NCI-H524 (cell line): ENCODE data around the gene DUSP9.

Experiments used
- DNase-seq, 2 experiments: peaks; one replicate each; lab custom pipeline; 2025; lab: John Stamatoyannopoulos, UW

The DUSP9 gene

GRCh38 chrX:153649178-153649914 lies 2.3 kb downstream of the DUSP9 start:
- peak; percentile 42 to 86 for DNase-seq

GRCh38 chrX:153649915-153650782 lies 3.1 kb downstream of the DUSP9 start:
- DNase-seq = no peak

GRCh38 chrX:153650959-153651358 lies 4.0 kb downstream of the DUSP9 start:
- DNase-seq = no peak

- DNase-seq = peak in 1 of 2 experiments; percentile 46
These were observed 4.6 kb downstream of the DUSP9 start for GRCh38 chrX:153651540-153652079.

- no peak for DNase-seq
These were observed 6.6 kb downstream of the DUSP9 start for GRCh38 chrX:153653556-153653955.

GRCh38 chrX:153657161-153657560 lies 10.2 kb downstream of the DUSP9 start:
- no peak for DNase-seq

- DNase-seq = no peak
These were observed 12.3 kb downstream of the DUSP9 start for GRCh38 chrX:153659268-153659667.

GRCh38 chrX:153662266-153662665 lies 15.3 kb downstream of the DUSP9 start:
- DNase-seq = no peak

- DNase-seq = no peak
These were observed 18.8 kb downstream of the DUSP9 start for GRCh38 chrX:153665726-153666306.

GRCh38 chrX:153667281-153667955 lies 20.4 kb downstream of the DUSP9 start:
- no peak for DNase-seq

GRCh38 chrX:153667956-153668396 lies 21.0 kb downstream of the DUSP9 start:
- DNase-seq = peak; percentile 87 to 91

GRCh38 chrX:153668423-153669173 lies 21.6 kb downstream of the DUSP9 start:
- DNase-seq = no peak

GRCh38 chrX:153669174-153669890 lies 22.3 kb downstream of the DUSP9 start:
- peak; percentile 43 to 61 for DNase-seq

- DNase-seq = no peak
These were observed 23.1 kb downstream of the DUSP9 start for GRCh38 chrX:153669901-153670731.

GRCh38 chrX:153670748-153671588 lies 24.0 kb downstream of the DUSP9 start:
- DNase-seq = no peak

- no peak for DNase-seq
These were observed 24.9 kb downstream of the DUSP9 start for GRCh38 chrX:153671589-153672530.
